HG03159 (cell line): ENCODE data around the gene POLRMT.

Experiments
- ATAC-seq: cut with Tn5 transposase; IDR thresholded peaks from one replicate; pipeline ENCODE4 v1.9.1; 2021; ENCODE audit warnings: mild to moderate bottlenecking, moderate library complexity; ENCODE audit not compliant: unreplicated experiment

The POLRMT gene

GRCh38 chr19:663682-664117 is 30.4 kb upstream of the POLRMT start:
- ATAC-seq: no peak

GRCh38 chr19:662962-663681 is 29.8 kb upstream of the POLRMT start, which contains the start of gene RNF126:
Gene RNF126, minus strand, starts transcription at chr19:663214. Its CDS starts 93 bp downstream, at chr19:663121.
- ATAC-seq: peak; percentile 61

- no peak for ATAC-seq
Measured at GRCh38 chr19:662207-662961, 29.0 kb upstream of the POLRMT start.

- no peak for ATAC-seq
Measured at GRCh38 chr19:661427-662196, 28.3 kb upstream of the POLRMT start.

- no peak for ATAC-seq
Measured at GRCh38 chr19:660793-661426, 27.6 kb upstream of the POLRMT start.

- ATAC-seq: no peak
Measured at GRCh38 chr19:658916-659839, 25.8 kb upstream of the POLRMT start.

- ATAC-seq: no peak
Measured at GRCh38 chr19:658059-658839, 24.9 kb upstream of the POLRMT start.

- ATAC-seq: no peak
Measured at GRCh38 chr19:657611-658010, 24.3 kb upstream of the POLRMT start.

GRCh38 chr19:656751-657559 is 23.6 kb upstream of the POLRMT start:
- no peak for ATAC-seq

- ATAC-seq: no peak
Measured at GRCh38 chr19:655691-656090, 22.4 kb upstream of the POLRMT start.

- ATAC-seq: no peak
Measured at GRCh38 chr19:653425-653824, 20.1 kb upstream of the POLRMT start.

GRCh38 chr19:652467-653389 is 19.4 kb upstream of the POLRMT start:
- ATAC-seq: no peak

- no peak for ATAC-seq
Measured at GRCh38 chr19:651991-652390, 18.7 kb upstream of the POLRMT start.

- no peak for ATAC-seq
Measured at GRCh38 chr19:651114-651818, 17.9 kb upstream of the POLRMT start.

GRCh38 chr19:650121-650520 is 16.8 kb upstream of the POLRMT start:
- no peak for ATAC-seq

- no peak for ATAC-seq
Measured at GRCh38 chr19:648904-649801, 15.8 kb upstream of the POLRMT start.
